ENCODE data around the gene AP2A1.

- TF ChIP-seq CTCF (IDR thresholded peaks at IDR 0.05; ENCODE audit: extremely low read depth in 1 of 2, insufficient read depth in 1 of 2, low read depth in 1 of 2, low read length in 2 of 2) = no peak
- no peak for TF ChIP-seq FOS (IDR thresholded peaks at IDR 0.05; ENCODE audit: borderline replicate concordance, insufficient read depth, low read length)
- TF ChIP-seq EZH2 (IDR thresholded peaks at IDR 0.05; ENCODE audit: borderline replicate concordance, low read depth, low read length, severe bottlenecking) = no peak
- TF ChIP-seq POLR2A (IDR thresholded peaks at IDR 0.05; ENCODE audit: low read depth, low read length) = no peak
- TF ChIP-seq MYC (IDR thresholded peaks at IDR 0.05; ENCODE audit: low read depth, low read length) = no peak
These were observed 62.4 kb downstream of the AP2A1 start for GRCh38 chr19:49829200-49829599.
